GM11168 (cell line): Measurements from ENCODE around the gene AAGAB.

ENCODE experiments used
- in situ Hi-C: fragments of 300-500 bp; cut with MboI; formaldehyde crosslinking; loops from one replicate; pipeline ENCODE4 v1.12.0; 2022; ENCODE audit warnings: low sequenced_read_pairs; ENCODE audit not compliant: unreplicated experiment

AAGAB gene

GRCh38 chr15:67190326-67190725 is 64.1 kb downstream of the AAGAB start:
- in situ Hi-C loops: no loop called here

GRCh38 chr15:67189326-67190051 is 65.0 kb downstream of the AAGAB start:
- in situ Hi-C loops: no loop called here

- in situ Hi-C loops: no loop called here
Measured at GRCh38 chr15:67188551-67189218, 65.8 kb downstream of the AAGAB start.

- in situ Hi-C loops: no loop called here
Measured at GRCh38 chr15:67187351-67187854, 67.1 kb downstream of the AAGAB start.

GRCh38 chr15:67186688-67187087 is 67.8 kb downstream of the AAGAB start:
- in situ Hi-C loops: no loop called here

- in situ Hi-C loops: no loop called here
Measured at GRCh38 chr15:67186226-67186649, 68.2 kb downstream of the AAGAB start.

- in situ Hi-C loops: no loop called here
Measured at GRCh38 chr15:67185621-67186225, 68.7 kb downstream of the AAGAB start.

- in situ Hi-C loops: no loop called here
Measured at GRCh38 chr15:67185051-67185450, 69.4 kb downstream of the AAGAB start.

- in situ Hi-C loops: no loop called here
Measured at GRCh38 chr15:67184208-67184925, 70.1 kb downstream of the AAGAB start.

GRCh38 chr15:67183443-67184169 is 70.9 kb downstream of the AAGAB start:
- in situ Hi-C loops: no loop called here

- in situ Hi-C loops: no loop called here
Measured at GRCh38 chr15:67181221-67181639, 73.2 kb downstream of the AAGAB start.

- in situ Hi-C loops: no loop called here
Measured at GRCh38 chr15:67180514-67181191, 73.8 kb downstream of the AAGAB start.

- in situ Hi-C loops: no loop called here
Measured at GRCh38 chr15:67180035-67180434, 74.4 kb downstream of the AAGAB start.

GRCh38 chr15:67179411-67179995 is 75.0 kb downstream of the AAGAB start:
- in situ Hi-C loops: no loop called here

- in situ Hi-C loops: no loop called here
Measured at GRCh38 chr15:67178569-67179210, 75.8 kb downstream of the AAGAB start.

GRCh38 chr15:67177752-67178151 is 76.7 kb downstream of the AAGAB start:
- in situ Hi-C loops: no loop called here

- in situ Hi-C loops: no loop called here
Measured at GRCh38 chr15:67176195-67176971, 78.1 kb downstream of the AAGAB start.

GRCh38 chr15:67175643-67176071 is 78.8 kb downstream of the AAGAB start:
- in situ Hi-C loops: no loop called here
